Hepatocyte (in vitro differentiated cells): ENCODE data around the gene THSD4.

Source experiments
- EZH2 ChIP-seq: fragments of 200-600 bp; sonication (generic); IDR thresholded peaks from 2 replicates; pipeline ENCODE4 v1.6.1; 2016; ENCODE audit warnings: antibody characterized with exemption, mild to moderate bottlenecking, borderline replicate concordance
- EZH2phosphoT487 ChIP-seq: fragments of 200-600 bp; sonication (generic); IDR thresholded peaks from one replicate; pipeline ENCODE4 v1.6.1; 2018; ENCODE audit warnings: antibody characterized with exemption, mild to moderate bottlenecking, low read depth, moderate library complexity; ENCODE audit not compliant: unreplicated experiment, severe bottlenecking
- TF ChIP-seq, protein P1 (sequence below): fragments of 200-600 bp; sonication (generic); IDR thresholded peaks from 2 replicates; pipeline ENCODE4 v1.5.1; 2016; ENCODE audit warnings: antibody characterized with exemption, mild to moderate bottlenecking; ENCODE audit not compliant: poor library complexity

DNA sequence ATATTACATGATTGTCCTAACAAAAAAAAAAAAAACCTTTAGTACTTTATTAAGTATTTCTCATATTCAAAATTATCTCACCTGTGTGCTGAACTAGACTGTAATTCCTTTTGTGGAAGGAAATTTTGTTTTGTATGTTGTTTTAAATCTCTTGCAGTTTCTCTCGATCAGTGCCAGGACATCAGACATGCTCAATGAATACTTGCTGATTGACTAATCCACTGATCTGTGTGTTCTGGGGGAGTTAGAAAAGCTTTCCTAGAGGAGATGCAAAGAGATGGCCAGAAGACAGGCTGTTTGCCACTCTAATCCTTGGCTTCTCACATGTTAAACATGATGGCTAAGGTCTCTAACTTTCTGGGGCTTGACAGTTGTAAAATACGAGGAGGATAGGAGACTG, 461.8 kb downstream of the THSD4 start:
- TF ChIP-seq, protein P1, sequence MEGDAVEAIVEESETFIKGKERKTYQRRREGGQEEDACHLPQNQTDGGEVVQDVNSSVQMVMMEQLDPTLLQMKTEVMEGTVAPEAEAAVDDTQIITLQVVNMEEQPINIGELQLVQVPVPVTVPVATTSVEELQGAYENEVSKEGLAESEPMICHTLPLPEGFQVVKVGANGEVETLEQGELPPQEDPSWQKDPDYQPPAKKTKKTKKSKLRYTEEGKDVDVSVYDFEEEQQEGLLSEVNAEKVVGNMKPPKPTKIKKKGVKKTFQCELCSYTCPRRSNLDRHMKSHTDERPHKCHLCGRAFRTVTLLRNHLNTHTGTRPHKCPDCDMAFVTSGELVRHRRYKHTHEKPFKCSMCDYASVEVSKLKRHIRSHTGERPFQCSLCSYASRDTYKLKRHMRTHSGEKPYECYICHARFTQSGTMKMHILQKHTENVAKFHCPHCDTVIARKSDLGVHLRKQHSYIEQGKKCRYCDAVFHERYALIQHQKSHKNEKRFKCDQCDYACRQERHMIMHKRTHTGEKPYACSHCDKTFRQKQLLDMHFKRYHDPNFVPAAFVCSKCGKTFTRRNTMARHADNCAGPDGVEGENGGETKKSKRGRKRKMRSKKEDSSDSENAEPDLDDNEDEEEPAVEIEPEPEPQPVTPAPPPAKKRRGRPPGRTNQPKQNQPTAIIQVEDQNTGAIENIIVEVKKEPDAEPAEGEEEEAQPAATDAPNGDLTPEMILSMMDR = no peak
- TF ChIP-seq EZH2 (no peak), EZH2phosphoT487 (no peak)
